Lung (tissue), 12 donors: ENCODE data around the gene RALA. TPM values are rescaled to one million over a fixed set of nuclear protein-coding genes. Genes with fewer than 3 reads are reported as not detected.

Experiments used
- ATAC-seq: fragments of 200-7000 bp; cut with Tn5 transposase; one replicate; pipeline ENCODE4 v1.9.1; 2020; ENCODE audit warnings: moderate number of reproducible peaks; ENCODE audit not compliant: insufficient read depth, low FRiP score
- DNase-seq, 3 donors: peaks; one replicate each; pipeline ENCODE4 v3.0.0-alpha.2; 2013 to 2017
- H3K27ac ChIP-seq, 2 donors: one replicate each; pipeline ENCODE4 v1.5.1; 2013; ENCODE audit warnings: mild to moderate bottlenecking in 2 of 2, moderate library complexity in 2 of 2, control low read depth in 1 of 2, inconsistent platforms in 1 of 2, low read depth in 1 of 2, low read length in 1 of 2
- H3K27me3 ChIP-seq, 3 donors: one replicate each; pipeline ENCODE4 v1.5.1; 2013; ENCODE audit warnings: low read length in 2 of 3; ENCODE audit not compliant: control insufficient read depth in 3 of 3, insufficient read depth in 3 of 3
- H3K36me3 ChIP-seq, 4 donors: one replicate each; pipeline ENCODE4 v1.5.1; 2013; ENCODE audit warnings: low read length in 4 of 4, mild to moderate bottlenecking in 1 of 4, moderate library complexity in 1 of 4; ENCODE audit not compliant: control insufficient read depth in 4 of 4, insufficient read depth in 4 of 4
- H3K4me1 ChIP-seq, 5 donors: one replicate each; pipeline ENCODE4 v1.5.1; 2013; ENCODE audit warnings: low read length in 5 of 5, mild to moderate bottlenecking in 2 of 5, moderate library complexity in 1 of 5; ENCODE audit not compliant: control insufficient read depth in 5 of 5, insufficient read depth in 5 of 5
- H3K4me3 ChIP-seq: one replicate; pipeline ENCODE4 v1.5.1; 2013; ENCODE audit warnings: mild to moderate bottlenecking, control low read depth, moderate library complexity
- H3K9ac ChIP-seq, 2 donors: one replicate each; pipeline ENCODE4 v1.5.1; 2013; ENCODE audit warnings: low read length in 2 of 2, control low read depth in 1 of 2; ENCODE audit not compliant: insufficient read depth in 1 of 2
- H3K9me3 ChIP-seq, 4 donors: one replicate each; pipeline ENCODE4 v1.5.1; 2013; ENCODE audit warnings: low read length in 3 of 4, mild to moderate bottlenecking in 1 of 4, moderate library complexity in 1 of 4; ENCODE audit not compliant: control insufficient read depth in 4 of 4, insufficient read depth in 3 of 4
- CTCF ChIP-seq: IDR thresholded peaks from 2 replicates; pipeline ENCODE4 v1.5.1; 2012; ENCODE audit warnings: mild to moderate bottlenecking; ENCODE audit errors: control extremely low read depth, extremely low read depth
- WGBS, 2 donors: extraction: QIAGEN DNeasy Blood & Tissue Kit; methylation state at CpG; one replicate each; pipeline ENCODE4 v1.1.7; 2013; 5-methylcytosine and 5-hydroxymethylcytosine counted together
- polyA plus RNA-seq, 2 donors: library from polyadenylated mRNA; stranded (reverse); fragments of 200-250 nt; gene quantifications; one replicate each; pipeline ENCODE4 v1.2.1, GENCODE V29; 2013
- total RNA-seq, 2 donors: library from RNA; depleted of rRNA in 1 of 2; stranded (reverse); fragments of >200 nt in 1 of 2; gene quantifications; one replicate each; pipeline ENCODE4 v1.2.1, GENCODE V29; 2014 to 2021
- donor health status: control.
- donor health status: control.
- donor health status: Bipolar disorder and iron deficiency.
- donor health status: healthy.
- donor health status: DM: yes; HTN: yes; CAD: no.

The RALA gene
- total and polyA plus RNA-seq, 4 donors, result 29.5 to 41.0 (median 30.6) TPM

GRCh38 chr7:39631736-39632308 lies 8.4 kb downstream of the RALA start:
- no peaks in the 10 kb centered on the region for H3K9me3 ChIP-seq
- H3K27ac ChIP-seq, result no peak overlapping the region
- TF ChIP-seq CTCF, result no peak
- no peak overlapping the region for H3K9ac ChIP-seq
- H3K4me3 ChIP-seq, result no peak overlapping the region
- DNase-seq (no peak), ATAC-seq (no peak)
- H3K36me3 ChIP-seq, result peaks cover 0 to 10% (median 3%) of the 10 kb centered on the region in 4 donors
- peaks cover 0 to 23% (median 10%) of the 10 kb centered on the region in 5 donors for H3K4me1 ChIP-seq
- H3K27me3 ChIP-seq, result no peaks in the 10 kb centered on the region
- 71 to 78% methylated on average over 8 of the region's 8 CpGs for WGBS, 2 donors

GRCh38 chr7:39633563-39634477 lies 10.4 kb downstream of the RALA start:
- no peaks in the 10 kb centered on the region for H3K27me3 ChIP-seq
- H3K4me3 ChIP-seq, result no peak overlapping the region
- DNase-seq (no peak), ATAC-seq (no peak)
- no peak for TF ChIP-seq CTCF
- H3K36me3 ChIP-seq, result peaks cover 0 to 10% (median 3%) of the 10 kb centered on the region in 4 donors
- 86 to 96% methylated on average over 3 of the region's 3 CpGs for WGBS, 2 donors
- H3K4me1 ChIP-seq, result peaks cover 0 to 19% (median 5%) of the 10 kb centered on the region in 5 donors
- H3K27ac ChIP-seq, result no peak overlapping the region
- H3K9ac ChIP-seq, result no peak overlapping the region
- no peaks in the 10 kb centered on the region for H3K9me3 ChIP-seq

- TF ChIP-seq CTCF, result no peak
- peaks cover 0 to 19% (median 5%) of the 10 kb centered on the region in 5 donors for H3K4me1 ChIP-seq
- WGBS, 2 donors, result 84% methylated on average over 1 of the region's 1 CpG
- ATAC-seq (no peak), DNase-seq (no peak)
- no peaks in the 10 kb centered on the region for H3K27me3 ChIP-seq
- H3K27ac ChIP-seq, result no peak overlapping the region
- H3K4me3 ChIP-seq, result no peak overlapping the region
- H3K9ac ChIP-seq, result no peak overlapping the region
- H3K9me3 ChIP-seq, result no peaks in the 10 kb centered on the region
- peaks cover 0 to 10% (median 3%) of the 10 kb centered on the region in 4 donors for H3K36me3 ChIP-seq
These were observed 11.1 kb downstream of the RALA start for GRCh38 chr7:39634478-39634805.
